ENCODE data around the gene EDNRA.
"Not testable (repeated sequence)": the region's sequence is repeated elsewhere in the genome, so short reads cannot be mapped to it uniquely, and the experiment has no call there.

EDNRA gene

GRCh38 chr4:147480891-147481576 lies at the start of gene EDNRA:
Gene EDNRA, plus strand, starts transcription at chr4:147481097. Its CDS starts 4,585 bp downstream, at chr4:147485682.
- DNase-seq (ENCODE audit: low read depth in 2 of 2): no peak

- DNase-seq (ENCODE audit: low read depth in 2 of 2): not testable (repeated sequence)
Observed at GRCh38 chr4:147434370-147434769, 46.5 kb upstream of the EDNRA start.

GRCh38 chr4:147440442-147440841 lies 40.5 kb upstream of the EDNRA start:
- DNase-seq (ENCODE audit: low read depth in 2 of 2): no peak

- no peak for DNase-seq (ENCODE audit: low read depth in 2 of 2)
Observed at GRCh38 chr4:147447786-147448185, 33.1 kb upstream of the EDNRA start.

GRCh38 chr4:147453561-147454141 lies 27.2 kb upstream of the EDNRA start:
- no peak for DNase-seq (ENCODE audit: low read depth in 2 of 2)

- no peak for DNase-seq (ENCODE audit: low read depth in 2 of 2)
Observed at GRCh38 chr4:147456706-147457105, 24.2 kb upstream of the EDNRA start.

GRCh38 chr4:147461161-147461560 lies 19.7 kb upstream of the EDNRA start:
- no peak for DNase-seq (ENCODE audit: low read depth in 2 of 2)

GRCh38 chr4:147463065-147463464 lies 17.8 kb upstream of the EDNRA start:
- DNase-seq (ENCODE audit: low read depth in 2 of 2): no peak

GRCh38 chr4:147465461-147465860 lies 15.4 kb upstream of the EDNRA start:
- no peak for DNase-seq (ENCODE audit: low read depth in 2 of 2)

GRCh38 chr4:147477439-147477838 lies 3.5 kb upstream of the EDNRA start:
- no peak for DNase-seq (ENCODE audit: low read depth in 2 of 2)

GRCh38 chr4:147479376-147479775 lies 1.5 kb upstream of the EDNRA start:
- DNase-seq (ENCODE audit: low read depth in 2 of 2): no peak

- DNase-seq (ENCODE audit: low read depth in 2 of 2): no peak
Observed at GRCh38 chr4:147479786-147480185, 1.1 kb upstream of the EDNRA start.

GRCh38 chr4:147480502-147480890 lies 401 bp upstream of the EDNRA start:
- no peak for DNase-seq (ENCODE audit: low read depth in 2 of 2)

- DNase-seq (ENCODE audit: low read depth in 2 of 2): no peak
Observed at GRCh38 chr4:147481577-147482109, 746 bp downstream of the EDNRA start.

GRCh38 chr4:147482281-147482680 lies 1.4 kb downstream of the EDNRA start:
- DNase-seq (ENCODE audit: low read depth in 2 of 2): no peak

GRCh38 chr4:147485167-147485566 lies 4.3 kb downstream of the EDNRA start:
- no peak for DNase-seq (ENCODE audit: low read depth in 2 of 2)

GRCh38 chr4:147487616-147488015 lies 6.7 kb downstream of the EDNRA start:
- no peak for DNase-seq (ENCODE audit: low read depth in 2 of 2)

GRCh38 chr4:147488556-147488955 lies 7.7 kb downstream of the EDNRA start:
- no peak for DNase-seq (ENCODE audit: low read depth in 2 of 2)

- no peak for DNase-seq (ENCODE audit: low read depth in 2 of 2)
Observed at GRCh38 chr4:147491086-147491485, 10.2 kb downstream of the EDNRA start.

- DNase-seq (ENCODE audit: low read depth in 2 of 2): no peak
Observed at GRCh38 chr4:147492306-147492705, 11.4 kb downstream of the EDNRA start.

GRCh38 chr4:147492761-147493160 lies 11.9 kb downstream of the EDNRA start:
- DNase-seq (ENCODE audit: low read depth in 2 of 2): no peak

GRCh38 chr4:147493307-147493706 lies 12.4 kb downstream of the EDNRA start:
- no peak for DNase-seq (ENCODE audit: low read depth in 2 of 2)

GRCh38 chr4:147494301-147494700 lies 13.4 kb downstream of the EDNRA start:
- no peak for DNase-seq (ENCODE audit: low read depth in 2 of 2)
